Keratinocyte (primary cell): Measurements from ENCODE around the gene SAE1. TPM values are rescaled to one million over a fixed set of nuclear protein-coding genes. Genes with fewer than 3 reads are reported as not detected.
A peak's percentile ranks its signal among the peaks of the same experiment; 100 is the strongest.

ENCODE experiments used
- DNase-seq: peaks from one replicate; pipeline ENCODE4 v3.0.0-alpha.2; 2011; ENCODE audit warnings: low read depth, missing footprints, low spot score
- FAIRE-seq: peaks from 2 replicates; lab custom pipeline; 2011; peaks lifted over from hg19 to GRCh38; lab: Jason Lieb, UNC
- H2AFZ ChIP-seq: 2 replicates; pipeline ENCODE4 v1.6.0; 2012; ENCODE audit warnings: low read length, control low read depth, inconsistent platforms; ENCODE audit not compliant: control insufficient read depth
- H3K27ac ChIP-seq: 2 replicates; pipeline ENCODE4 v1.5.1; 2011; ENCODE audit warnings: low read length; ENCODE audit not compliant: control insufficient read depth, insufficient read depth
- H3K27me3 ChIP-seq: 3 replicates; pipeline ENCODE4 v1.6.0; 2011; ENCODE audit warnings: low read length; ENCODE audit not compliant: control insufficient read depth, insufficient read depth; ENCODE audit errors: extremely low read depth
- H3K36me3 ChIP-seq, 2 experiments: 2 replicates in 1 of 2; 3 replicates in 1 of 2; pipeline ENCODE4 v1.5.1; 2011; ENCODE audit warnings: low read length in 2 of 2, mild to moderate bottlenecking in 1 of 2; ENCODE audit not compliant: control insufficient read depth in 2 of 2, insufficient read depth in 2 of 2; ENCODE audit errors: extremely low read depth in 1 of 2
- H3K4me1 ChIP-seq: 3 replicates; pipeline ENCODE4 v1.5.1; 2011; ENCODE audit warnings: low read length; ENCODE audit not compliant: control insufficient read depth, insufficient read depth; ENCODE audit errors: extremely low read depth
- H3K4me2 ChIP-seq: 3 replicates; pipeline ENCODE4 v1.6.0; 2011; ENCODE audit warnings: low read depth, low read length; ENCODE audit not compliant: control insufficient read depth, insufficient read depth; ENCODE audit errors: extremely low read depth
- H3K4me3 ChIP-seq, 3 experiments: fragments of 200-600 bp in 1 of 3; sonication (generic) in 1 of 3; 2 replicates in 2 of 3; 3 replicates in 1 of 3; pipeline ENCODE4 v1.5.1; 2011 to 2016; ENCODE audit warnings: low read length in 3 of 3, mild to moderate bottlenecking in 3 of 3, control low read depth in 2 of 3, inconsistent platforms in 1 of 3, low read depth in 1 of 3, mixed read lengths in 1 of 3, mixed run types in 1 of 3, moderate library complexity in 1 of 3; ENCODE audit not compliant: control insufficient read depth in 2 of 3, insufficient read depth in 2 of 3; ENCODE audit errors: extremely low read depth in 1 of 3
- H3K79me2 ChIP-seq: 2 replicates; pipeline ENCODE4 v1.6.0; 2012; ENCODE audit warnings: low read length; ENCODE audit not compliant: control insufficient read depth, insufficient read depth
- H3K9ac ChIP-seq: 3 replicates; pipeline ENCODE4 v1.6.0; 2011; ENCODE audit warnings: low read length; ENCODE audit not compliant: control insufficient read depth, insufficient read depth; ENCODE audit errors: extremely low read depth
- H3K9me1 ChIP-seq: 3 replicates; pipeline ENCODE4 v1.6.0; 2011; ENCODE audit warnings: low read length; ENCODE audit not compliant: control insufficient read depth, insufficient read depth; ENCODE audit errors: extremely low read depth
- H3K9me3 ChIP-seq: 2 replicates; pipeline ENCODE4 v1.5.1; 2012; ENCODE audit warnings: low read depth, low read length; ENCODE audit not compliant: control insufficient read depth
- H4K20me1 ChIP-seq: 3 replicates; pipeline ENCODE4 v1.6.0; 2011; ENCODE audit warnings: low read length; ENCODE audit not compliant: control insufficient read depth, insufficient read depth; ENCODE audit errors: extremely low read depth
- CTCF ChIP-seq, 3 experiments: IDR thresholded peaks in 1 of 3; conservative IDR thresholded peaks in 1 of 3; optimal IDR thresholded peaks in 1 of 3; 2 replicates in 2 of 3; 3 replicates in 1 of 3; pipeline versions ENCODE3 to v1.5.1; 2011; ENCODE audit warnings: low read length in 3 of 3, mild to moderate bottlenecking in 3 of 3, moderate library complexity in 2 of 3, control low read depth in 1 of 3, inconsistent platforms in 1 of 3; ENCODE audit not compliant: insufficient read depth in 2 of 3; ENCODE audit errors: extremely low read depth in 1 of 3
- EZH2 ChIP-seq: IDR thresholded peaks from one replicate; pipeline ENCODE4 v1.6.1; 2012; ENCODE audit warnings: inconsistent platforms, mild to moderate bottlenecking, low read length, moderate library complexity
- dilution Hi-C: fragments of 300-500 bp; cut with MboI; formaldehyde crosslinking; loops from one replicate; pipeline ENCODE4 v1.7.0; 2020; ENCODE audit warnings: low sequenced_read_pairs; ENCODE audit not compliant: extremely low pct_ligation_motif_present
- polyA plus RNA-seq, 5 experiments: library from polyadenylated mRNA; depleted of rRNA in 3 of 5; stranded (reverse) in 3 of 5; stranded (forward) in 1 of 5; unstranded in 1 of 5; fragments of >200 nt; gene quantifications; 1 replicate in 1 of 5; 2 replicates in 3 of 5; 3 replicates in 1 of 5; pipeline versions ENCODE4 v1.2.1 to v1.2.3, GENCODE V29; 2011 to 2012; ENCODE audit warnings: missing spikeins in 2 of 5, low read depth in 1 of 5, low replicate concordance in 1 of 5

Gene SAE1
- polyA plus RNA-seq, 1 donor (not counting 4 experiments of a cell fraction or from before 2014, with no cell fraction given), result 102 TPM

GRCh38 chr19:47253467-47253881 lies 122.8 kb downstream of the SAE1 start:
- Histone ChIP-seq H3K79me2 (peaks cover 6% of the 10 kb centered on the region), H3K4me1 (peaks cover 31% of the 10 kb centered on the region), H4K20me1 (no peaks in the 10 kb centered on the region), H3K27ac (peak overlapping the region; percentile 33), H3K4me2 (peak overlapping the region; percentile 17), H3K9me3 (no peaks in the 10 kb centered on the region), H3K4me3 (no peak overlapping the region), H3K9ac (peak overlapping the region; percentile 13), H3K36me3 (peaks cover 0 to 2% of the 10 kb centered on the region in 2 experiments), H2AFZ (no peak overlapping the region), H3K27me3 (no peaks in the 10 kb centered on the region), H3K9me1 (no peaks in the 10 kb centered on the region)
- dilution Hi-C loops, result no loop called here
- FAIRE-seq (peak; percentile 55), DNase-seq (no peak)
- no peak for TF ChIP-seq EZH2
- TF ChIP-seq CTCF (optimal IDR thresholded peaks at IDR 0.05 in 1 of 3, IDR thresholded peaks at IDR 0.05 in 1 of 3, conservative IDR thresholded peaks at IDR 0.05 in 1 of 3; ENCODE audit: extremely low read depth in 1 of 3, insufficient read depth in 2 of 3, low read length in 3 of 3), result no peak

- H3K4me1 ChIP-seq, result peaks cover 31% of the 10 kb centered on the region
- TF ChIP-seq EZH2, result no peak
- TF ChIP-seq CTCF (optimal IDR thresholded peaks at IDR 0.05 in 1 of 3, IDR thresholded peaks at IDR 0.05 in 1 of 3, conservative IDR thresholded peaks at IDR 0.05 in 1 of 3; ENCODE audit: extremely low read depth in 1 of 3, insufficient read depth in 2 of 3, low read length in 3 of 3), result no peak
- DNase-seq (no peak), FAIRE-seq (no peak)
- no peaks in the 10 kb centered on the region for H3K27me3 ChIP-seq
- H2AFZ ChIP-seq, result no peak overlapping the region
- H3K9me3 ChIP-seq, result no peaks in the 10 kb centered on the region
- H3K79me2 ChIP-seq, result peaks cover 6% of the 10 kb centered on the region
- no peaks in the 10 kb centered on the region for H3K9me1 ChIP-seq
- dilution Hi-C loops, result no loop called here
- H3K36me3 ChIP-seq, result peaks cover 4 to 7% of the 10 kb centered on the region in 2 experiments
- peak overlapping the region; percentile 33 for H3K27ac ChIP-seq
- H4K20me1 ChIP-seq, result no peaks in the 10 kb centered on the region
- no peak overlapping the region for H3K4me2 ChIP-seq
- no peak overlapping the region for H3K4me3 ChIP-seq
- H3K9ac ChIP-seq, result no peak overlapping the region
These were observed 123.3 kb downstream of the SAE1 start for GRCh38 chr19:47253970-47254369.
